Measurements from ENCODE around the gene ADISSP. TPM values are rescaled to one million over a fixed set of nuclear protein-coding genes. Genes with fewer than 3 reads are reported as not detected.

ADISSP gene
- total and polyA plus RNA-seq, 2 of the 13 experiments (the other 11 are each of a cell fraction or from before 2014, with no cell fraction given): 38.3 to 90.6 TPM

DNA sequence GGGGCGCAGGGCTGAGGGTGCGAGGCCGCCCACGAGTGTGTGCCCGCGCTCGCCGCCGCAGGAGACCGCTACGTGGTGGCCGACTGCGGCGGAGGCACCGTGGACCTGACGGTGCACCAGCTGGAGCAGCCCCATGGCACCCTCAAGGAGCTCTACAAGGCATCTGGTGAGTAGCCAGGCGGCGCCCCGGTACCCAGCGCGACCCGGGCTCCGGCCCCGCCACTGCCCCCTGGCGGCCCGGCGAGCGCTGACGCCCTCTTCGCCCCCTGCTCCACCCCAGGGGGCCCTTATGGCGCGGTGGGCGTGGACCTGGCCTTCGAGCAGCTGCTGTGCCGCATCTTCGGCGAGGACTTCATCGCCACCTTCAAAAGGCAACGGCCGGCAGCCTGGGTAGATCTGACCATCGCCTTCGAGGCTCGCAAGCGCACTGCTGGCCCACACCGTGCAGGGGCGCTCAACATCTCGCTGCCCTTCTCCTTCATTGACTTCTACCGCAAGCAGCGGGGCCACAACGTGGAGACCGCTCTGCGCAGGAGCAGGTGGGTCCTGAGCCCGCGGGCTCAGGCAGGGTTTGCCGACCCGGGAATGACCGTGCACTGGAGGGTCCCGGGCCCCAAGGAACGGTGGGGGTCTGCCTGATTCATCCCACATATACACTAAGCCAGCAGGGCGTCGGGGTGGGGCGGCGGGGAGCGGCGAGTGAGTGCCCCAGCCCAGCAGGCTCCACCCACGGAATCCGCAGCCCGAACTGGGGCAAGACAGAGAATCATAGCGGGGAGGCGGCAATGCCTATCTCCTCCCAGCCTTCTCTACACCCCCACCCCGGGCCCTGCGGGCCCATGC is 17.6 kb downstream of the ADISSP start (continued):
- TF ChIP-seq, protein P1, sequence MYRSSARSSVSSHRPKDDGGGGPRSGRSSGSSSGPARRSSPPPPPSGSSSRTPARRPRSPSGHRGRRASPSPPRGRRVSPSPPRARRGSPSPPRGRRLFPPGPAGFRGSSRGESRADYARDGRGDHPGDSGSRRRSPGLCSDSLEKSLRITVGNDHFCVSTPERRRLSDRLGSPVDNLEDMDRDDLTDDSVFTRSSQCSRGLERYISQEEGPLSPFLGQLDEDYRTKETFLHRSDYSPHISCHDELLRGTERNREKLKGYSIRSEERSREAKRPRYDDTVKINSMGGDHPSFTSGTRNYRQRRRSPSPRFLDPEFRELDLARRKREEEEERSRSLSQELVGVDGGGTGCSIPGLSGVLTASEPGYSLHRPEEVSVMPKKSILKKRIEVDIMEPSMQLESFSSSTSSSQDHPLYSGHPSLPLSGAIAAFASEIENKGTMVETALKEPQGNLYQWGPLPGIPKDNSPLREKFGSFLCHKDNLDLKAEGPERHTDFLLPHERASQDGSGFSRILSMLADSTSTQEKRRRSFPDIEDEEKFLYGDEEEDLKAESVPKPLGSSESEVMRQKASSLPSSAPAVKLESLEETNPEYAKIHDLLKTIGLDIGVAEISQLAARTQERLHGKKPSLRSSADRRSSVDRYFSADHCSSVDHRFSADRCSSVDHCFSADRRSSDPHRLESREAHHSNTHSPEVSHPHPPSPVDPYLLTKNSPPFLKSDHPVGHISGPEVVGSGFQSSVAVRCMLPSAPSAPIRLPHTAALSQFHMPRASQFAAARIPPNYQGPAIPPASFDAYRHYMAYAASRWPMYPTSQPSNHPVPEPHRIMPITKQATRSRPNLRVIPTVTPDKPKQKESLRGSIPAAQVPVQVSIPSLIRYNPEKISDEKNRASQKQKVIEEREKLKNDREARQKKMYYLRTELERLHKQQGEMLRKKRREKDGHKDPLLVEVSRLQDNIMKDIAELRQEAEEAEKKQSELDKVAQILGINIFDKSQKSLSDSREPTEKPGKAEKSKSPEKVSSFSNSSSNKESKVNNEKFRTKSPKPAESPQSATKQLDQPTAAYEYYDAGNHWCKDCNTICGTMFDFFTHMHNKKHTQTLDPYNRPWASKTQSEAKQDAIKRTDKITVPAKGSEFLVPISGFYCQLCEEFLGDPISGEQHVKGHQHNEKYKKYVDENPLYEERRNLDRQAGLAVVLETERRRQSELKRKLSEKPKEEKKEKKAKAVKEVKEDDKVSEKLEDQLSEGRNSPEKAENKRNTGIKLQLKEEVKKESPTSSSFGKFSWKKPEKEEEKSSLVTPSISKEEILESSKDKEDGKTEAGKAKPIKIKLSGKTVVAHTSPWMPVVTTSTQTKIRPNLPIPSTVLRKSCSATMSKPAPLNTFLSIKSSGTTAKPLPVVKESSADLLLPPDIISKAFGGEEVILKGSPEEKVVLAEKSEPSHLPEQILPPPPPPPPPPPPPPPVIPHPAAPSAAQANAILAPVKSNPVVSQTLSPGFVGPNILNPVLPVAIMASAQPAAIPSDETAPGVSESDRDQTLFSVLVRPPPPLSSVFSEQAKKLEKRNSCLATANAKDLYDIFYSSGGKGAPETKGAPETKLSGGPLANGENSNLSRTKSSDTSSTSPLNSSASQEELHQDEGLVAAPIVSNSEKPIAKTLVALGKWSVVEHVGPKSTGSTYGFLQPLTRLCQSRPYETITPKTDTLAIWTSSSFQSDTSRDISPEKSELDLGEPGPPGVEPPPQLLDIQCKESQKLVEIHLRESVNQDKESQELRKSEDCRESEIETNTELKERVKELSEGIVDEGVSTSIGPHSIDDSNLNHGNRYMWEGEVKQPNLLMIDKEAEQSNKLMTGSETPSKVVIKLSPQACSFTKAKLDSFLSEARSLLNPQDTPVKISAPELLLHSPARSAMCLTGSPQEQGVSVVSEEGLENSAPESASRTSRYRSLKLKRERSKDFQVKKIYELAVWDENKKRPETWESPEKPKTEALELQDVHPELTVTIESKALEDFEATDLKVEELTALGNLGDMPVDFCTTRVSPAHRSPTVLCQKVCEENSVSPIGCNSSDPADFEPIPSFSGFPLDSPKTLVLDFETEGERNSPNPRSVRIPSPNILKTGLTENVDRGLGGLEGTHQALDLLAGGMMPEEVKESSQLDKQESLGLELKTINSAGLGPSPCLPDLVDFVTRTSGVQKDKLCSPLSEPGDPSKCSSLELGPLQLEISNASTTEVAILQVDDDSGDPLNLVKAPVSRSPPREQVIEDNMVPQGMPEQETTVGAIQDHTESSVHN (CRISPR knock-in tag; IDR thresholded peaks at IDR 0.05): 0 out of 2 replicates have a peak, but pooled peaks have one; percentile 3
- peak; percentile 79 for TF ChIP-seq ZNF274 (CRISPR knock-in tag; IDR thresholded peaks at IDR 0.05)
- no peak for TF ChIP-seq HHEX (CRISPR knock-in tag; IDR thresholded peaks at IDR 0.05)
- peak; percentile 13 for TF ChIP-seq SRSF1 (optimal IDR thresholded peaks at IDR 0.05; ENCODE audit: low read depth, low read length)
- TF ChIP-seq AKAP8 (CRISPR knock-in tag; IDR thresholded peaks at IDR 0.05): peak; percentile 95; the same call in 1 of the 2 replicates
- peak; percentile 62; the same call in 1 of the 2 replicates for TF ChIP-seq TOPORS (CRISPR knock-in tag; IDR thresholded peaks at IDR 0.05)
- TF ChIP-seq HES4 (CRISPR knock-in tag; IDR thresholded peaks at IDR 0.05; ENCODE audit: borderline replicate concordance): 0 out of 2 replicates have a peak, but pooled peaks have one; percentile 55
- TF ChIP-seq ZZZ3 (CRISPR knock-in tag; IDR thresholded peaks at IDR 0.05; ENCODE audit: borderline replicate concordance): 0 out of 2 replicates have a peak, but pooled peaks have one; percentile 48
- TF ChIP-seq, protein P2, sequence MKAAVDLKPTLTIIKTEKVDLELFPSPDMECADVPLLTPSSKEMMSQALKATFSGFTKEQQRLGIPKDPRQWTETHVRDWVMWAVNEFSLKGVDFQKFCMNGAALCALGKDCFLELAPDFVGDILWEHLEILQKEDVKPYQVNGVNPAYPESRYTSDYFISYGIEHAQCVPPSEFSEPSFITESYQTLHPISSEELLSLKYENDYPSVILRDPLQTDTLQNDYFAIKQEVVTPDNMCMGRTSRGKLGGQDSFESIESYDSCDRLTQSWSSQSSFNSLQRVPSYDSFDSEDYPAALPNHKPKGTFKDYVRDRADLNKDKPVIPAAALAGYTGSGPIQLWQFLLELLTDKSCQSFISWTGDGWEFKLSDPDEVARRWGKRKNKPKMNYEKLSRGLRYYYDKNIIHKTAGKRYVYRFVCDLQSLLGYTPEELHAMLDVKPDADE (CRISPR knock-in tag; IDR thresholded peaks at IDR 0.05): 0 out of 2 replicates have a peak, but pooled peaks have one; percentile 11
- TF ChIP-seq FOXO1 (CRISPR knock-in tag; IDR thresholded peaks at IDR 0.05): peak; percentile 52; the same call in 1 of the 2 replicates
- peak; percentile 23; the same call in 1 of the 2 replicates for TF ChIP-seq BCL6 (CRISPR knock-in tag; IDR thresholded peaks at IDR 0.05)
- TF ChIP-seq MXD4 (CRISPR knock-in tag; IDR thresholded peaks at IDR 0.05): peak; percentile 85; the same call in 1 of the 2 replicates
- no peak for TF ChIP-seq ZBTB3 (CRISPR knock-in tag; IDR thresholded peaks at IDR 0.05; ENCODE audit: borderline replicate concordance, low read depth)
- TF ChIP-seq KAT7 (CRISPR knock-in tag; IDR thresholded peaks at IDR 0.05; ENCODE audit: borderline replicate concordance): peak; percentile 50; the same call in 1 of the 2 replicates
- peak; percentile 80 for TF ChIP-seq ZNF891 (CRISPR knock-in tag; IDR thresholded peaks at IDR 0.05)
- no peak for TF ChIP-seq TOE1 (CRISPR knock-in tag; IDR thresholded peaks at IDR 0.05)
- peak; percentile 84 for TF ChIP-seq U2AF1 (optimal IDR thresholded peaks at IDR 0.05; ENCODE audit: low read depth, low read length)
- TF ChIP-seq, protein P3, sequence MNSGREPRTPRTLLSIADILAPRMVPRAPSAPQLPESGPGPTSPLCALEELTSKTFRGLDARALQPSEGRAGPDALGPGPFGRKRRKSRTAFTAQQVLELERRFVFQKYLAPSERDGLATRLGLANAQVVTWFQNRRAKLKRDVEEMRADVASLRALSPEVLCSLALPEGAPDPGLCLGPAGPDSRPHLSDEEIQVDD (CRISPR knock-in tag; IDR thresholded peaks at IDR 0.05; ENCODE audit: borderline replicate concordance): peak; percentile 47; the same call in 1 of the 2 replicates
- TF ChIP-seq BRD4 (CRISPR knock-in tag; IDR thresholded peaks at IDR 0.05): peak; percentile 59; the same call in 1 of the 2 replicates

Data from HepG2 (cell line).